Suprapubic skin (tissue), 4 donors: ENCODE data around the gene SPAG9. TPM values are rescaled to one million over a fixed set of nuclear protein-coding genes. Genes with fewer than 3 reads are reported as not detected.
A peak's percentile ranks its signal among the peaks of the same experiment; 100 is the strongest.

Experiments
- DNase-seq, 2 donors: peaks; one replicate each; pipeline ENCODE4 v3.0.0-alpha.2; 2019; ENCODE audit warnings: low spot score in 2 of 2
- H3K27ac ChIP-seq: fragments of 200-600 bp; sonication (generic); one replicate; pipeline ENCODE4 v1.5.1; 2019
- H3K27me3 ChIP-seq: fragments of 200-600 bp; sonication (generic); one replicate; pipeline ENCODE4 v1.5.1; 2019
- H3K36me3 ChIP-seq: fragments of 200-600 bp; sonication (generic); one replicate; pipeline ENCODE4 v1.5.1; 2019
- H3K4me1 ChIP-seq: fragments of 200-600 bp; sonication (generic); one replicate; pipeline ENCODE4 v1.5.1; 2019
- H3K4me3 ChIP-seq: fragments of 200-600 bp; sonication (generic); one replicate; pipeline ENCODE4 v1.5.1; 2019; ENCODE audit warnings: mild to moderate bottlenecking
- H3K9me3 ChIP-seq: fragments of 200-600 bp; sonication (generic); one replicate; pipeline ENCODE4 v1.5.1; 2019
- EP300 ChIP-seq: sonication (generic); formaldehyde crosslinking; IDR thresholded peaks from one replicate; pipeline ENCODE4 v1.6.1; 2017; ENCODE audit warnings: antibody characterized with exemption
- POLR2A ChIP-seq, 2 donors: fragments of 450-650 bp; IDR thresholded peaks; one replicate each; pipeline ENCODE4 v1.6.1; 2017; ENCODE audit warnings: antibody characterized with exemption in 2 of 2, mild to moderate bottlenecking in 2 of 2, moderate library complexity in 2 of 2
- POLR2AphosphoS5 ChIP-seq, 3 donors: sonication (generic); formaldehyde crosslinking; IDR thresholded peaks; one replicate each; pipeline ENCODE4 v1.6.1; 2017; ENCODE audit warnings: antibody characterized with exemption in 3 of 3
- WGBS: methylation state at CpG from one replicate; pipeline ENCODE4 v1.1.5; 2018; 5-methylcytosine and 5-hydroxymethylcytosine counted together
- total RNA-seq, 4 donors: library from RNA; depleted of rRNA; stranded (reverse); fragments of >200 nt; gene quantifications; one replicate each; pipeline ENCODE4 v1.1.0, GENCODE V29; 2016
- TF ChIP-seq, protein P1 (sequence below), 2 donors: fragments of 200-600 bp in 1 of 2; fragments of 450-650 bp in 1 of 2; sonication (generic) in 1 of 2; IDR thresholded peaks; one replicate each; pipeline ENCODE4 v1.5.1; 2016 to 2019; ENCODE audit warnings: antibody characterized with exemption in 2 of 2, mild to moderate bottlenecking in 1 of 2, moderate library complexity in 1 of 2

SPAG9 gene
- total RNA-seq, 4 donors from 2014 or later: 68.8 to 176 (median 80.6) TPM

DNA sequence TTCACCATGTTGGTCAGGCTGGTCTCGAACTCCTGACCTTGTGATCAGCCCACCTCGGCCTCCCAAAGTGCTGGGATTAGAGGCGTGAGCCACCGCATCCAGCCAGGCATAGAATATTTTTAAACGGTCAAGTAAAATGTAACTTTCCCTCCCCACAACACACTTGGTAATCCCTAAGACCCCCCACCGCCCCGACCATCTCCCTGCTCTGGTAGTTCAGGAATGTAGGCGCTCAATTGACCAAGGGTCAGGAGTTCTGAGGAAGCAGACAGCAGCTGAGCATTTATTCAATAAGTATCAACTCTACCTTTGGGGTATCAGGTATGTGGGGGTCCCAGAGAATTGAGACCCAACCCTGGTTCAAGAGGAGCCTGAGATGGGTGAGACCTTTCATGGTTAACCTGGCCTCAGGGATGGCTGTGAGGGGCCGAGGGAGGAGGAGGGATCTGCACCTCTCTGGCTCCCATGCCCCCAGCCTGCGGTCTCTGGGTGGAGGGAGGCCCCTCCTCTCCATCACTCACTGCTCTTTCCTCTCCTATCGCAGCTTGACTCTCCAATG, 206.1 kb downstream of the SPAG9 start:
- Histone ChIP-seq H3K27me3 (no peaks in the 10 kb centered on the region), H3K4me3 (no peak overlapping the region), H3K27ac (peak overlapping the region; percentile 74), H3K4me1 (peaks cover 54% of the 10 kb centered on the region), H3K36me3 (no peaks in the 10 kb centered on the region), H3K9me3 (no peaks in the 10 kb centered on the region)
- TF ChIP-seq, protein P1, sequence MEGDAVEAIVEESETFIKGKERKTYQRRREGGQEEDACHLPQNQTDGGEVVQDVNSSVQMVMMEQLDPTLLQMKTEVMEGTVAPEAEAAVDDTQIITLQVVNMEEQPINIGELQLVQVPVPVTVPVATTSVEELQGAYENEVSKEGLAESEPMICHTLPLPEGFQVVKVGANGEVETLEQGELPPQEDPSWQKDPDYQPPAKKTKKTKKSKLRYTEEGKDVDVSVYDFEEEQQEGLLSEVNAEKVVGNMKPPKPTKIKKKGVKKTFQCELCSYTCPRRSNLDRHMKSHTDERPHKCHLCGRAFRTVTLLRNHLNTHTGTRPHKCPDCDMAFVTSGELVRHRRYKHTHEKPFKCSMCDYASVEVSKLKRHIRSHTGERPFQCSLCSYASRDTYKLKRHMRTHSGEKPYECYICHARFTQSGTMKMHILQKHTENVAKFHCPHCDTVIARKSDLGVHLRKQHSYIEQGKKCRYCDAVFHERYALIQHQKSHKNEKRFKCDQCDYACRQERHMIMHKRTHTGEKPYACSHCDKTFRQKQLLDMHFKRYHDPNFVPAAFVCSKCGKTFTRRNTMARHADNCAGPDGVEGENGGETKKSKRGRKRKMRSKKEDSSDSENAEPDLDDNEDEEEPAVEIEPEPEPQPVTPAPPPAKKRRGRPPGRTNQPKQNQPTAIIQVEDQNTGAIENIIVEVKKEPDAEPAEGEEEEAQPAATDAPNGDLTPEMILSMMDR (IDR thresholded peaks at IDR 0.05): no peak
- TF ChIP-seq POLR2AphosphoS5 (IDR thresholded peaks at IDR 0.05) (no peak), POLR2A (IDR thresholded peaks at IDR 0.05) (no peak), EP300 (no peak)
- 90% methylated on average over 11 of the region's 11 CpGs for WGBS
- no peak for DNase-seq

GRCh38 chr17:50913120-50913519, 207.5 kb downstream of the SPAG9 start:
- Histone ChIP-seq H3K4me3 (no peak overlapping the region), H3K27ac (no peak overlapping the region), H3K4me1 (peaks cover 42% of the 10 kb centered on the region), H3K27me3 (no peaks in the 10 kb centered on the region), H3K36me3 (no peaks in the 10 kb centered on the region), H3K9me3 (no peaks in the 10 kb centered on the region)
- TF ChIP-seq EP300 (no peak), POLR2AphosphoS5 (IDR thresholded peaks at IDR 0.05) (no peak), POLR2A (IDR thresholded peaks at IDR 0.05) (no peak)
- TF ChIP-seq, protein P1 (IDR thresholded peaks at IDR 0.05): no peak
- no peak for DNase-seq
- 92% methylated on average over 2 of the region's 2 CpGs for WGBS

Other genes starting within 250 kb of the SPAG9 start
- 10 to 100 TPM; 21.1 to 67.6 (median 61.1) TPM for gene NME1, start 32.7 kb upstream of the SPAG9 start, total RNA-seq
- gene NME2, start 45.5 kb upstream of the SPAG9 start, total RNA-seq: 100 to 1,000 TPM; 239 to 695 (median 466) TPM
- 10 to 100 TPM; 15.3 to 91.7 (median 25.8) TPM for gene MBTD1, start 139.2 kb upstream of the SPAG9 start, total RNA-seq
- 10 to 100 TPM; 26.5 to 49.6 (median 45.1) TPM for gene UTP18, start 139.7 kb upstream of the SPAG9 start, total RNA-seq